Measurements from ENCODE around the gene TTLL8.

TTLL8 gene

GRCh38 chr22:50082197-50082715 is 24.2 kb upstream of the TTLL8 start:
- H3K36me3 ChIP-seq (ENCODE audit: insufficient read depth) = no peaks in the 10 kb centered on the region
- no peak overlapping the region for H3K9ac ChIP-seq
- no peak overlapping the region for H3K27ac ChIP-seq
- H3K79me2 ChIP-seq (ENCODE audit: insufficient read depth, low read depth) = no peaks in the 10 kb centered on the region
- H3K27me3 ChIP-seq (ENCODE audit: insufficient read depth, low read depth) = peaks cover 13% of the 10 kb centered on the region; the same call in 1 of the 2 replicates
- H2AFZ ChIP-seq (ENCODE audit: low read depth) = no peak overlapping the region
- TF ChIP-seq, protein P1, sequence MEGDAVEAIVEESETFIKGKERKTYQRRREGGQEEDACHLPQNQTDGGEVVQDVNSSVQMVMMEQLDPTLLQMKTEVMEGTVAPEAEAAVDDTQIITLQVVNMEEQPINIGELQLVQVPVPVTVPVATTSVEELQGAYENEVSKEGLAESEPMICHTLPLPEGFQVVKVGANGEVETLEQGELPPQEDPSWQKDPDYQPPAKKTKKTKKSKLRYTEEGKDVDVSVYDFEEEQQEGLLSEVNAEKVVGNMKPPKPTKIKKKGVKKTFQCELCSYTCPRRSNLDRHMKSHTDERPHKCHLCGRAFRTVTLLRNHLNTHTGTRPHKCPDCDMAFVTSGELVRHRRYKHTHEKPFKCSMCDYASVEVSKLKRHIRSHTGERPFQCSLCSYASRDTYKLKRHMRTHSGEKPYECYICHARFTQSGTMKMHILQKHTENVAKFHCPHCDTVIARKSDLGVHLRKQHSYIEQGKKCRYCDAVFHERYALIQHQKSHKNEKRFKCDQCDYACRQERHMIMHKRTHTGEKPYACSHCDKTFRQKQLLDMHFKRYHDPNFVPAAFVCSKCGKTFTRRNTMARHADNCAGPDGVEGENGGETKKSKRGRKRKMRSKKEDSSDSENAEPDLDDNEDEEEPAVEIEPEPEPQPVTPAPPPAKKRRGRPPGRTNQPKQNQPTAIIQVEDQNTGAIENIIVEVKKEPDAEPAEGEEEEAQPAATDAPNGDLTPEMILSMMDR (conservative IDR thresholded peaks at IDR 0.05; ENCODE audit: low read depth, low read length) = no peak
- H3K4me3 ChIP-seq (IDR thresholded peaks at IDR 0.05; ENCODE audit: insufficient read depth, low read depth, low read length) = no peak overlapping the region
- H3K4me2 ChIP-seq = no peak overlapping the region
- H4K20me1 ChIP-seq (ENCODE audit: insufficient read depth) = no peaks in the 10 kb centered on the region
- no peaks in the 10 kb centered on the region for H3K4me1 ChIP-seq (ENCODE audit: low read depth, poor library complexity, severe bottlenecking)

DNA sequence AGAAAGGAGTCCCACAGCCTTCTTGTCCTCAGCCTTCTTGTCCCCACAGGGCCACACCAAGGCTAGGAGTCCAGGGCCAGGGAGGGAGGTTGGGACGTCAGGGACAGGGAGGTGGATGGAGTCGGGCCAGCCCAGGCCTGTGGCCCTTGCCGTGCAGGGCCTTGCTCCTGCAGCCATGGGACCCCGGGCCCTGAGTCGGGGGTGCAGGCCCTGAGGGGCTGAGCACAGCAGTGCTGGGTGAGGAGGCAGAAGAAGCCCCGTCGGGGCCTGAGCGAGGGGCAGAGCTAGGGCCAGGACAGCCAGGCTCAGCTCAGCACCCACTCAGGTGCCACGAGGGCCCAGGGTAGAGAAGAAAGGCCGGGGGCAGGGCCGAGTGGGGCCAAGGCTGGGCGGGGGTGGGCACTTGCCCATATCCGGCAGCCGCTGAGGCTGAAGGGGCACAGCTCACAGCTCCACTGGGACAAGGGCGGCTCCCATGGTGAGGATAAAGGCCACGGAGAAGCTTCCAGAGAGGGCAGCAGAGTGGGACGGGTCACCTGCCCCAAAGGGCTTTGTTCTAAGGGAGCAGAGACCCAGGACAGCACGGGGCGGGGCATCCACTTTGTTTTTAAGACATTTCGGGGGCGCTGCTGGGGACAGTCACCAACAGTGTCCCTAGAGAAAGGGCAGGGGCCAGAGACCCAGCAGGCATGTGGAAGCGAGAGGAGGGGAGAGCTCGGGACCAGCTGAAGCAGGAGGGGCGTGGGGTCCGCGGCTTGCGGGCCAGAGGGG is 23.5 kb upstream of the TTLL8 start:
- Histone ChIP-seq H3K27me3 (ENCODE audit: insufficient read depth, low read depth) (peaks cover 13% of the 10 kb centered on the region; the same call in 1 of the 2 replicates), H2AFZ (ENCODE audit: low read depth) (no peak overlapping the region), H3K9ac (no peak overlapping the region), H3K4me2 (no peak overlapping the region), H3K79me2 (ENCODE audit: insufficient read depth, low read depth) (no peaks in the 10 kb centered on the region), H3K4me3 (IDR thresholded peaks at IDR 0.05; ENCODE audit: insufficient read depth, low read depth, low read length) (no peak overlapping the region), H4K20me1 (ENCODE audit: insufficient read depth) (no peaks in the 10 kb centered on the region), H3K36me3 (ENCODE audit: insufficient read depth) (no peaks in the 10 kb centered on the region), H3K4me1 (ENCODE audit: low read depth, poor library complexity, severe bottlenecking) (no peaks in the 10 kb centered on the region), H3K27ac (no peak overlapping the region)
- TF ChIP-seq, protein P1 (conservative IDR thresholded peaks at IDR 0.05; ENCODE audit: low read depth, low read length) = no peak

- Histone ChIP-seq H3K4me3 (IDR thresholded peaks at IDR 0.05; ENCODE audit: insufficient read depth, low read depth, low read length) (no peak overlapping the region), H3K4me1 (ENCODE audit: low read depth, poor library complexity, severe bottlenecking) (no peaks in the 10 kb centered on the region), H3K27ac (no peak overlapping the region), H2AFZ (ENCODE audit: low read depth) (no peak overlapping the region), H3K4me2 (no peak overlapping the region), H3K9ac (no peak overlapping the region), H3K79me2 (ENCODE audit: insufficient read depth, low read depth) (no peaks in the 10 kb centered on the region), H3K27me3 (ENCODE audit: insufficient read depth, low read depth) (peaks cover 13% of the 10 kb centered on the region; the same call in 1 of the 2 replicates), H4K20me1 (ENCODE audit: insufficient read depth) (no peaks in the 10 kb centered on the region), H3K36me3 (ENCODE audit: insufficient read depth) (no peaks in the 10 kb centered on the region)
- TF ChIP-seq, protein P1 (conservative IDR thresholded peaks at IDR 0.05; ENCODE audit: low read depth, low read length) = no peak
Measured at GRCh38 chr22:50080077-50080465, 22.0 kb upstream of the TTLL8 start.

GRCh38 chr22:50078761-50079160 is 20.7 kb upstream of the TTLL8 start:
- Histone ChIP-seq H3K27me3 (ENCODE audit: insufficient read depth, low read depth) (peaks cover 9% of the 10 kb centered on the region; the same call in 1 of the 2 replicates), H3K4me2 (no peak overlapping the region), H3K79me2 (ENCODE audit: insufficient read depth, low read depth) (no peaks in the 10 kb centered on the region), H4K20me1 (ENCODE audit: insufficient read depth) (no peaks in the 10 kb centered on the region), H2AFZ (ENCODE audit: low read depth) (no peak overlapping the region), H3K4me1 (ENCODE audit: low read depth, poor library complexity, severe bottlenecking) (no peaks in the 10 kb centered on the region), H3K4me3 (IDR thresholded peaks at IDR 0.05; ENCODE audit: insufficient read depth, low read depth, low read length) (no peak overlapping the region), H3K27ac (no peak overlapping the region), H3K9ac (no peak overlapping the region), H3K36me3 (ENCODE audit: insufficient read depth) (no peaks in the 10 kb centered on the region)
- TF ChIP-seq, protein P1 (conservative IDR thresholded peaks at IDR 0.05; ENCODE audit: low read depth, low read length) = no peak
